Thyroid gland (tissue), 4 donors: Measurements from ENCODE around the gene SLC12A8.

Experiments
- CTCF ChIP-seq, 6 experiments: fragments of 200-600 bp in 3 of 6; fragments of 450-650 bp in 3 of 6; sonication (generic) in 3 of 6; IDR thresholded peaks; one replicate each; pipeline ENCODE4 v1.5.1; 2016 to 2019; ENCODE audit warnings: antibody characterized with exemption in 6 of 6, mild to moderate bottlenecking in 2 of 6, inconsistent platforms in 1 of 6, moderate library complexity in 1 of 6
- POLR2A ChIP-seq, 2 donors: fragments of 450-650 bp; IDR thresholded peaks; one replicate each; pipeline ENCODE4 v1.6.1; 2017; ENCODE audit warnings: antibody characterized with exemption in 2 of 2, mild to moderate bottlenecking in 2 of 2, moderate library complexity in 1 of 2

- TF ChIP-seq CTCF (IDR thresholded peaks at IDR 0.05) (no peak), POLR2A (IDR thresholded peaks at IDR 0.05) (no peak)
These were observed 448 bp downstream of the SLC12A8 start for GRCh38 chr3:125212091-125212508.
